ENCODE results near the gene PLB1.

- TF ChIP-seq POLR2A (IDR thresholded peaks at IDR 0.05) = no peak
- no peak for TF ChIP-seq CTCF (IDR thresholded peaks at IDR 0.05)
Measured at GRCh38 chr2:28613186-28613585, 117.3 kb downstream of the PLB1 start.

All from esophagus squamous epithelium (tissue), 4 donors.